ENCODE results near the gene CABP4.
"Not testable (repeated sequence)": the region's sequence is repeated elsewhere in the genome, so short reads cannot be mapped to it uniquely, and the experiment has no call there.

Gene CABP4

DNA sequence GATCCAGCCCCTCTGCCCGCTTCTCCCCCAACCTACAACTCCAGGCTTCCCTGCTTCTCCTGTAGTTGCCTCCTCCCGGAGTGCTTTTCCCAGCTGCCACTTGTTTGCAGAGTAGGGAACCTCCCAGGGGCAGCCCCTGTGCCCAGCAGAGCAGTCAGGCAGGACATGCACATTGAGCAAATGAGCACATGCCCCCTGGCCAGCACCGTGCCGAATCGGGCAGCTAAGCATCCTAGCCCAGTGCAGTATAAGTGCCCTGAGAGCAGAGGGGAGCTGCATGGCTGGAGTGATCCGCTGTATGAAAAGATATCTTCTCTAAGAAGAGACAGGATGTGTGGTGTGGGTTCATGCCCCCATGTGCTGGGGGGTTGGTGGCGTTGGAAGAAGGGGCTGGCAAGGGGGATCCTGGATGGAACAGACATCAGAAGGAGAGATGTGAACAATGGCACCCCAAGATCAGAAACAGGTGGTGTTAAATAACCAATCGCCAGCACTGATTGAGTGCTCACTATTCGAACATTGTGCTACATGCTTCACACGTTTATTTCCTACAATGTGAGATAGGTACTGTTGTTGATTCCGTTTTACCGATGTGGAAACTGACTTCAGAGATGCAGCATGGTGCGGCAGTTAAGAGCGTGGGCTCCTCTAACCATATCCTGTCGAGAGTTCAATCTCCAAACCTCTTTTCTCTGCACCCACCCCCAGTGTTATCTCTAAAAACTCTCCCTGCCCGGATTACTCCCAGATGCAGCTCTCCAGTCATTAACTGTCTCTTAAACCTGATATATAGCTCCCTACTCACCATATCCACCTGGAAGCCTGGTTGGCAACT is 28.9 kb downstream of the CABP4 start:
- no peak for DNase-seq

DNA sequence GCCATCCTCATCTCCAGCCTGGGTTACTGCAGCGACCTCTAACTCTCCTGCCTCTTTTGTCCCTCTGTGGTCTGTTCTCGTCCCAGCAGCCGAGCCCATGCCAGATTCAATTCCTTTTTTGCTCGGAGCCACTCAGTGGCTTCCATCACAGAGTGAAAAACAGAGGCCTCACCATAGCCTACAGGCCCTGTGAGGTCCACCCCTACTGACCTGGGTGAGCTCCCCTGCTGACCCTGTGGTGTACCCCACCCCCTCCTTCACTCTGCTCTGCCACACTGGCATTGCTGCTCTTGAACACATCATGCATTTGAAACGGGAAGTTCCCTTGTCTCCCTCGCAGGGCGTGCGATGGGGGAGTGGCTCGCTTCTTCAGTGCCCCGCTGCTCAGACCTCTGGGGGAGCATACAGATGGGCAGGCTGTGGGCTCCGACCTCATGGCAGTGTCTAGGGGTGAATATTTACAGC is 29.7 kb downstream of the CABP4 start:
- DNase-seq = no peak

DNA sequence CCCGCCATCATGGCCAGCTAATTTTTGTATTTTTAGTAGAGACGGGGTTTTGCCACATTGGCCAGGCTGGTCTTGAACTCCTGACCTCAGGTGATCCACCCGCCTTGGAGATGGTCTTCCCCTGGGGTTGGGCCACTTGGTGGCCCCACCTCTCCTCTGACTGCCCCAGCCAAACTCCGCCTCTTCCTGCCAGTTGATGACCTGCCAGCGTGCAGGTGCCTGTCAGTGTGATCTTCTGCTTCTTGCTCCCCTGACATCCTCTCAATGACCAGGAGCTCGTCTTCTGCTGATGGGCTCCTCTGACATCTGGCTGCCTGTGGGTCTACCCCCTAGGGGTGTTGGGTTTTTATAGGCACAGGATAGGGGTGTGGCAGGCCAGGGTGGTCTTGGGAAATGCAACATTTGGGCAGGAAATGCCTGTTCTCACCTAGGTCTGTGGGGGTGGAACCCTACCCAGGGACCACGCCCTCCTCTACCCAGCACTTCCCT is 30.8 kb downstream of the CABP4 start:
- DNase-seq = not testable (repeated sequence)

DNA sequence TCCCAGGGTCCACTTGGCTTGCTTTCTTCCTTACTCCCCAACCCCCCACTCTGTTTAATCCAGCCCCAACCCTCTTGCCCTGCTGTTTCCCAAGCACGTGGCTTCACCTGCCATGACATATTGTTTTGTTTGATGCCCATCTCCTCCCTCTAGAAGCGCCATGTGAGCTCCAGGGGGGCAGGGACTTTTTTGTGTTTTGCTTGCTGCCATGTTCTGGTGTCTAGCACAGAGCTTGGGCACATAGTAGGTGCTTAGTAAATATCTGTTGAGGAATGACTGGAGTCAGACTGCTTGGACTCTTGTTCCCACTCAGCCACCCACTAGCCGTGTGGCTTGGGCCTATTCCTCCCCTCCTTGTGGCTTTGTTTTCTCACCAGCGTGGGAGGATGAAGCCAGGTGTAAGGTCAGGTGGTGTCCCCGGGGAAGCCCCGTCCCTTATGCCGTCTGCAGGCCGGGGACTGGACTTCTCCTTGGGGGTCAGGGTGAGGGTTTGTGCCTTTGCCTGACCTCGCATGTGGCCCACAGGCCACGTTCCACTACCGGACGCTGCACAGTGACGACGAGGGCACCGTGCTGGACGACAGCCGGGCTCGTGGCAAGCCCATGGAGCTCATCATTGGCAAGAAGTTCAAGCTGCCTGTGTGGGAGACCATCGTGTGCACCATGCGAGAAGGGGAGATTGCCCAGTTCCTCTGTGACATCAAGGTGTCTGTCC is 31.5 kb downstream of the CABP4 start:
- no peak for DNase-seq

DNA sequence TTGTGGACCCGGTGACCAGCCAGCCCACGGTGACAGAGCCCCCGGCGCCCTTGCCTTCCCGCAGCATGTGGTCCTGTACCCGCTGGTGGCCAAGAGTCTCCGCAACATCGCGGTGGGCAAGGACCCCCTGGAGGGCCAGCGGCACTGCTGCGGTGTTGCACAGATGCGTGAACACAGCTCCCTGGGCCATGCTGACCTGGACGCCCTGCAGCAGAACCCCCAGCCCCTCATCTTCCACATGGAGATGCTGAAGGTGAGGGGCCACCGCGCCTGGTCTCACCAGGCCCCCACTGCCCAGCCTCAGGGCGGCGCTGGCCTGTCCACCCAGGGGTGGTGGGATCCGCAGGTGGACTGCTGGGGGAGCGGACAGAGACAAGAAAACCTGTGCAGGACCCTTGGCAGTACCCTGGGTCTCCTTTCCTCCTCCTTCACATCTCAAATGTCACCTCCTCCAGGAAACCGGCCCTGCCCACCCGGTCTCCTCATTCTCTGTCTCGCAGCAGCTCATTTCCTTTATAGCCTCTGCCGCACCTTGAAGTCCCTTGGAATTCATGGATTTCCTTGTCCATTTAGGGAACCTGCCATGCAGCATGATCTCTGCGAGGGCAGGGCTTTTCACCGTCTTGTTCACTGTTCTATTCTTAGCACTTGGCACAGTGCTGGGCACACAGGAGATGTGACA is 34.2 kb downstream of the CABP4 start:
- DNase-seq = no peak

DNA sequence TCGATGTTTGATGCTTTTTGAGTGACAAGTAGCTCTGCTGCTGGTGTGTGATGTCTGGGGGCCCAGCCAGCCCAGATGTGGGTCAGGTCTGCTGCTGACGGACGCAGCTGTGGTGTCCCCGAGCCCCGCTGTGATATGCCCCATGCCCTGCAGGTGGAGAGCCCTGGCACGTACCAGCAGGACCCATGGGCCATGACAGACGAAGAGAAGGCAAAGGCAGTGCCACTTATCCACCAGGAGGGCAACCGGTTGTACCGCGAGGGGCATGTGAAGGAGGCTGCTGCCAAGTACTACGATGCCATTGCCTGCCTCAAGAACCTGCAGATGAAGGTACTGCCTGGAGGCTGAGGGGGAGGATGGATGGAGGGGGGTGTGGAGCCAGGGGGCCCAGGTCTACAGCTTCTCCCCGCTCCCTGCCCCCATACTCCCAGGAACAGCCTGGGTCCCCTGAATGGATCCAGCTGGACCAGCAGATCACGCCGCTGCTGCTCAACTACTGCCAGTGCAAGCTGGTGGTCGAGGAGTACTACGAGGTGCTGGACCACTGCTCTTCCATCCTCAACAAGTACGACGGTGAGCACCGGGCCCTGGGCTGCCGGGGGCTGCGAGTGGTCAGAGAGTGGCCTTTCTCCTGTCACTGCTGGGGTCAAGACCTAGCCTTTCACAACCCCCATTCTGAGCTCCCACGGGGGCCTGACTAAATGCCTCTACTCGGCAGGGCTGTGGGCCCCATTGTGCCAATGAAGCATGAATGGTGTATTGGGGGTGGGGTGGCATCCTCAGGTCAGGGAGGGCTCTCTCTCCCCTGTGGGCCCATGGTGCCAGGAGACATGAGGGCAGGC is 35.0 kb downstream of the CABP4 start:
- DNase-seq = no peak

DNA sequence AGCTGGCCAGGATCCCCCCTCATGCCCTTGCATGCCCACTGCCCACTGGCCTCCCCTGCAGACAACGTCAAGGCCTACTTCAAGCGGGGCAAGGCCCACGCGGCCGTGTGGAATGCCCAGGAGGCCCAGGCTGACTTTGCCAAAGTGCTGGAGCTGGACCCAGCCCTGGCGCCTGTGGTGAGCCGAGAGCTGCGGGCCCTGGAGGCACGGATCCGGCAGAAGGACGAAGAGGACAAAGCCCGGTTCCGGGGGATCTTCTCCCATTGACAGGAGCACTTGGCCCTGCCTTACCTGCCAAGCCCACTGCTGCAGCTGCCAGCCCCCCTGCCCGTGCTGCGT is 35.5 kb downstream of the CABP4 start:
- DNase-seq = no peak

DNA sequence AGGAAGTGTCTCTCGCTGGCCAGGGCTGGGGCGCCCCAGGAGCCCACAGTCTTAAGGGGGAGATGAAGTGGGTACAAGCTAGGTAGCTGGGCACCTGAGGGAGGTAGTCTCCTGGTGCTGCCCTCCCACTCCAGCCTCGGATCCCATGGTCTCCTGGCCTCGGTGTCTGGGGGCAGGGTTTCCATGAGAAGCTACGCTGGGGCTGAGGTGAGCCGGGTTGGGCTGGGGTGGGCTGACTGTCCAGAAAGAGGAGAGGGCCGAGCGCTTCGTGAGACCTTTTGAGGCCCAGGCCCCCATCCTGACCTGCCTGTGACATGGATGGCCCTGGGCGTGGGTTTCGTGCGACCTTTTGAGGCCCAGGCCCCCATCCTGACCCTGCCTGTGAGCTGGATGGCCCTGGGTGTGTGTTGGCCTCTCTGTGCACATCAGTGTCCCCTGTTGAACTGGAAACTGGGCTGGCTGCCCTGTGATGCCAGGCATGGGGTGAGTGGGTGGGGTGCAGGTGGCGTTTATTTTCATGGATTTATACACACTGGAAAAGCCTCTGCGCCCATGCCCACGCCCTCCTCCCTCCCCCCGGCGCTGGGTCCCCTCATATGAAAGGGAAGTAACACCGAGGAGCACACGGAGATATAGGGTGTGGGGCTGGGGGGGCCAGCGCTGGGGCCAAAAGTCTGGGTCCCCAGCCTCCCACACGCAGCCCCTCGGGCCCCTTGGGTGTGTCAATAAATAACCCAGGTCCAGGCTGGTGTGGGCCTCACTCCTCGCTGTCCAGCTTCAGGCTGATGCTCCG is 36.3 kb downstream of the CABP4 start:
- DNase-seq = no peak

DNA sequence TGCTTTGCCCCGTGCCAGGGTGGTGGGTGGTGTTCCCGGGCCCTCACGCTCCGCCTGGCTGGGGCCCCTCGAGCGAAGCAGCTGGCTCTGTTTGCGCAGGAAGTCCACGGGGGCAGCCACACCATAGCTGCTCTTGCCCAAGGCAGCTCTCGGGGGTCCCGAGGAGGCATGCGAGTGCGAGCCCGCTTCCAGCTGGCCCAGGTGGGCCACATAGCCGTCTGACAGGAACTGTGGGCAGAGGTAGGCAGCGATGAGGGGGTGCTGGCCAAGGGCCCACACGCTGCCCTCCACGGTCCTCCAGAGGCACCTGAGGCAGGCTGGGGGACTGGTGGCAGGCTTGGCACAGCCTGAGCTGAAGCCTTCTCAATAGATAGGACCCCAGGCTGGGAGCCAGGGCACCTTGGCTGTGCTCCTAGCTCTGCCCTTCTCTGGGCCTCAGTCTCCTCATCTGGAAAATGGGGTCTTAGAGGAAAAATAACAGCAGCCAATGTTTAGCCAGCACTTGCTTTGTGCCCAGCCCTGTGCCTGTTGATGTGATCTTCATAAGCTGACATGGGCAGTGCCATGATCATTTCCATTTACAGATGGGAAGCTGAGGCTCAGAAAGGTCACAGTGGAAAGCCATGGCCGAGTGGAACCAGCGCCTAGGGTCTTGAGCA is 37.0 kb downstream of the CABP4 start:
- DNase-seq = no peak

DNA sequence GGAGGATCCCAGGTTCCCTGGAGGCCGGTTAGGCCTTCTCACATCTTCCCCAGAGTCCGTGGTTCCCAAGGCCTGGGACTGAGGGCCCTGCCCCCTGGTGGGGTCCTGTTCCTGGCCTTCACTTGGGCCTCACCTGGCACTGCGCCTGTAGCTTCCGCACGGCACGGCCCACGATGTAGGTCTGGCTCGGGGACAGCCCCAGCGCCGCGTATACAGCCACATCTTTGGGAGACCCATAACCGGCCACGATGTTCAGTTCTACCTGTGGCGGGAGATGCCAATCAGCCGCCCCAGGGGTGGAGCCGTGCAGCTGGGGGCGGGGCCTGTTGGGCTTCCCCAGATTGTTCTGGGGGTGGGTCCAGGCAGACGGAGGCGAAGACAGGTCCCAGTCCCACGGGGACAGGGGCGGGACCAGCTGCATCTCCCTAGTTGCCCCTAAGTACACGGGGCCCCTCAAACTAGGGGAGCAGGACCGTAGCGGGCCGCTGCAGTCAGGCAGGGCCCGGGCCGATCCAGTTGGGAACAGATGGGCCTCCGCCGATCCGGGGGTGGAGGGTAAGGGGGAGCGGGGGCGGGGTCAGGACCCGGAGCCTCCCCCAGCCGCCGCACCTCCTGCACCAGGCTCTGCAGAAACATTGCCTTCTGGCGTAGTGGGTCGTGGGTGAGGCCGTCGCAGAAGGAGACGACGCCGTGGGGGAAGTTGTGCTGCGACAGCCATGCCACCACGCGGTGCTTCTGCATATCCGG is 37.8 kb downstream of the CABP4 start:
- no peak for DNase-seq

DNA sequence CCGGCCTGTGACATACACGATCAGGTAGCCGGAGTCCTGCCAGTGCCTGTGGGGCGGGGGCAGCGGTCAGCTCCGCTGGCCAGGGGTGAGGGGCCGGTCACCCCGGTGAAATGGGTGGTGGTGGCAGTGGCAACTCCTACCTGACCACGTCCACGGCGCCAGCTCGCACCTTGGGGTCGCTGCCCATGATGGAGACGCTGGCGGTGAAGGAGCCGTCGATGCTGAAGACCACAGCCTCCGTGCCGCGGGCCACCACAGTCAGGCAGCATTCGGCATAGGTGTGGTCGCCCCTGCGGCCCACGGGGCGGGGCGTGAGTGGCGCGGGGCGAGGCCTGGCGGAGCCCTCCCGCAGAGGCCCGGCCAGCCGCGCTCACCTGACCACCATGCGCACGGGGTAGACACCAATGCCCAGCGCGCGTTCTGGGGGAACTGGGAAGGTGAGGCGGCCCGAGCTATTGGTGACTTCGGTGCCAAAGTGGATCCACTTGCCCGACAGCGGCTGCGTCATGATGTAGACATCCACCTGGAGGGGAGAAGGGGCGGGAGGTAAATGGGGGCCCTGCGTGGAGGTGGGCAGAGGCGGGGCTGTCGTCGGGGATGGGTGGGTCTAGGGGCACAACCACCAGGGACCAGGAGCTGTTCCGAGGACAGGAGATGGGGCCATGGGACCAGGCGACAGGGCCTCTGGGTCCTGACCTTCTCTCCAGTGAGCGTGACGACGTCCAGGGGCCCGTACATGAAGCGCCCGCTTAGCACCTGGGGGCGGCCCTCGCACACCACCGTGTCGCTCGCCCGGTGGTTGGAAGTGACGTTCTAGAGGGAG is 38.6 kb downstream of the CABP4 start:
- DNase-seq = no peak

DNA sequence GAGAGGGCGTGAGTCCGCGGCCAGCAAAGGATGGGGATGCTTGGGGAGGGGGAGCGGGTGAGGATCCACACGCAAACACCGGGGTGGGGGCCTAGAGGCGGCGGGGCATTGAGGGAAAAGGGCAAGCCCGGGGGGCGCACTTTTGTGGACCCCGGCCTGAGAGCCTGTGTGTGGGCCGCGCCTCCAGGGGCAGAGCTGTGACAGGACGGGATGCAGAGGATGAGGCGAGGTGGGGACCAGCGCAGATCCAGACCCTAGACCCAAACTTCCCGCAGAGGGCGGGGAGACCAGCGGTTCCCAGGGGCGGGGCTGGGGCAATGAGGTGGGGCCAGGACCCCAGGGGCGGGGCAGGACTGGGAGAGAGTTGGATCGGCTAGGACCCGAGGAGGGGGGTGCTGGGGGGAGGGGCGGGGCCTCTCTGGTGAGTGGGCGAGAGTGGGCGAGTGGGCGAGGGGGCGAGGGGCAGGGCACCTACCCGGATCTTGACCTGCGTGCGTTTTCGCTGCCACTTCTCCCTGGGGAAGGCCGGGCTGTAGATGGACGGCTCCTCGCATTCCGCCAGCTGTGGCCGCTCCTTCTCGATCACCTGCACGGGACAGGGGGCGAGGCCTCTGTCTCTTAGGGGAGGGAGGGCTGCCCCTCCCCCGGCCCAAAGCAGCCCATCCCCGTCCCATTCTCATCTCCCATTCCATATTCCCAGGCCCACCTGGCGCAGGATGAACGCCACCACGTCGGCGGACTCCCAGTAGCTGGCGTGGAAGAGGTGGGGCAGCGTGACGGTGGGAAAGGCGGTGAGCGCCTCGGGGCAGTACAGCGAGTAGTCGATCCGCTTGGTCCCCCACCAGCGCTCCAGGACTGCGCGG is 39.4 kb downstream of the CABP4 start:
- DNase-seq = no peak

DNA sequence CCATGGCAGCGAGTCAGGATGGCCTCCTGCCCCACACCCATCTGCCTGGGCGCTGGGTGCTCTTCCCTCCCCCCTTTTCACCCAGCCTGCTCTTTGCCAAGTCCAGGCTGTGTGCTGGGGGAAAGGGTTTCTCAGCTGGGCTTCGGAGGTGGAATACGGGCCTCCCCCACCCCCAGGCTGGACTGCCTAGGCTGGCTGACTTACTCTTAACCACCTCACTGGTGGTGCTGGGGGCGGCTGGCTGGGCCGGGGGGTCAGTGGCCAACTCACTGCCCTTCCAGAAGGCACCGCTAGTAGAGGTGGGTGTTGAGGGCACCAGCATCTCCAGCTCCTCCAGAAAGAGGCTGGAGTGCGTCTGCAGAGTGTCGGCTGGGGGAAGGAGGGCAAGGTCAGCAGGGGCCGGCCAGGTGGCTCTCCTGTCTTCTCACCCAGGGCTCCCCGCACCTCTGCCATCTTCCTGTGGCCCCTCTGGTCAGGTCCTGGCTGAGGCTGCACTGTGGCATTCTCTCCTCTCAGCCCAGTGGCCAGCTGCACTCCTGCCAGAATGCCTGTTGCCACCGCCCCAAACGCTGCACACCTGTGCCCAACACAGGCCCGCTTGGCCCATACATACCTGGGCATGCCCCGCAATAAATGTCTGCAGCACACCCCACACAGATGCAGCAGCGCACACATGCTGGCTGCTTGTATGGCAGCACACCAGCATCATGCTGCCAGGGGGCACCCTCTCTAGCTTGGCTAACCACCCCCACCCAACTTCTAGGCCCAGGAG is 40.3 kb downstream of the CABP4 start:
- DNase-seq = no peak

DNA sequence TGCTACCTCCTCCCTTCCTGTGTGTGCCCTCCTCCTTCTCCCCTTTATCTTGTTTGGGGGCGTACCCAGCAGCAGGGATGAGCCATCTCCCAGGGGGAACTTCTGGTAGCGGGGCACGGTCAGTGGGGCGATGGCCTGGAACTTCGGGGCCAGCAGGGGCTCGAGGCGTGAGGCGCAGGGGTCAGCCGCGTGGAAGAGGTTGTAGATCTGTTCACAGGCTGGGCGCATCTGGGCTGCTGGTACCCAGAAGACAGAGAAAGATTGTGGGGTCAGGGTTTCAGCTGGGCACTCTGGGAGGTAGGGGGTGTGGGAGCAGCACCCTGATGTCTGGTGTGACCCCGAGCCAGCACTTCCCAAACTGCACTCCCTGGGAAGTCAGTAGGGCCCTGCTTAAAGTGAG is 41.0 kb downstream of the CABP4 start:
- DNase-seq = no peak

DNA sequence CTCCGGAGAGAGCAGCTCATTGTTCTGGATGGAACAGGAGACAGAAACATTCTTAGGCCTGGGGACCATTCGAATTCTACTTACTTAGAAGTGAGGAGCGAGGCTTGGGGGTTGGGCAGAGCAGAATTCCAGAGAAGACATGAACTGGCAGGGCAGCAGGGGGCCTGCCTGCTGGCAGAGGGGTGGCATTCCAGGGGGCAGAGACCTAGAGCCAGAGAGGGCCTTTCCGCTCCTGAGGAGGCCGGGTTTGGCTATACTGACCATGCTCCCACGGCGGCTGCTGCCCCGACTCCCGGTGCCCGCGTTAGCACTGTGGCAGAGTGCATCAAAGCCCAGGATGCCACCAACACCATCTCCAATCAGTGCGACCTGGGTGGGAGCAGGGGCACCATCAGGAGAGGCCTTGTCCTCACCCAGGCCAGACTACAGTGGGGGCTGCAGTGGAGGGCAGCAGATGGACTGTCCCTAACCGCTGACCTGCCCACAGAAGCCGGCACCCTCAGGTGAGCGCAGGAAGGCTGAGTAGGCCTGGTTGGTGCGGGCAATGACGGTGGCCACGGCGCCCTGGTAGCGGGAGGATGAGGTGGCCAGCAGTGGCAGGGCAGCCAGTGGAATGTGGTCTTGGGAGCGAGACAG is 42.6 kb downstream of the CABP4 start:
- DNase-seq = no peak

DNA sequence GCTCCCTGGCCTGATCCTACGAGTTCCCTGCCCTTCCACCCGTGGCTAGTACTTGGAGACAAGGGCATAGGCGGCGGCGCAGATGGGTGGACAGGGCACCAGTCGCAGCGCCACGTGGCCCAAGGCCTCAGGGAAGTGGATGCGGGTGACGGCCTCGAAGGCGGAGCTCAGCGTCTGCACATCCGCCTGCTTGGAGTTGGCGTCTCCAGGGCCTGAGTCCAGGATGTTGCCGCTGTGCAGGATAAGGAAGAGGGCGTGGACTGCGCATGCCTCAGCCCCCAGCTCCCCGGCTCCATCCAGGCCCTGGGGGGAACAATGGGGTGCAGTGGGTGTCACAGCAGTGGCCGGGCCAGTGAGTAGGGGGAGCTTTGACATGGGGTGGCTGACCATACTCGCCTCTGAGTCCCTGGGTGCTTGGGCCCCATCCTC is 43.4 kb downstream of the CABP4 start:
- no peak for DNase-seq

DNA sequence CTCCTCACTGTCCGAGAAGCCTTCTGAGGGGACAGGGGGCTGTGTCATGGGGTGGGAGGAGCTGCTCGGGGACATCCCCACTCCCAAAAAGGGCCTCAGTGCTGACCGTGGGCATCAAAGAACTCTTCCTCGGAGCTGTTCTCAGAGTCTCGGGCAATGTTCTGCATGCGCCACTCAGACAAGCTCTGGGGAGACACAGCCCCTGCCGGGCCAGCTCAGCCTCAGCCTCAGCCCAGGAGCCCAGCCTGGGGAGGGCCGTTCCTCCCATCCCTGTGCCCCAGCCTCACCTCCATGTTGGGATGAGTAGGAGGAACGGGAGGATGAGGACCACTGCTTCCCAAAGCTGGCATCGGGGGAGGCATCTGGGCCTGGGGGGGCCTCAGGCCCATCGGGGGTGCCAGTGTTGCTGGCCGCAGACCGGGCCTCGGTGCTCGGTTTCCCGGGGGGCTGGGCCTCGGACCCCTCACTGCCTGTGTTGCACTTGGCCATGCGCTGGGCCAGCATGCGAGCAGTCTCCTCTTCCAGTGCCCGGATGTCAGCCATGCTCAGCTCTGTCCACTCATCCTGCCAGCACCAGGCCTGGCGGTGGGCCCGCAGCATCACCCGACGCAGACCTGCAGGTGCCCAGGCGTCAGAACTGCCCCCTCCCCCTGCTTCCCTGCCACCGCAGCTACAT is 44.8 kb downstream of the CABP4 start:
- no peak for DNase-seq

Measured in NCI-H510A (cell line).